Stimulated activated naive CD8-positive, alpha-beta T cell treated with anti-CD3 and anti-CD28 coated beads, Interleukin-15, Interleukin-2, amounts not matched to agents 100 ng/mL and 50 ng/mL, for 24 hours (primary cell): Measurements from ENCODE around the gene C17orf50.
A peak's percentile ranks its signal among the peaks of the same experiment; 100 is the strongest.
"Not testable (repeated sequence)": the region's sequence is repeated elsewhere in the genome, so short reads cannot be mapped to it uniquely, and the experiment has no call there.

Source experiments
- H3K27ac Mint-ChIP-seq: one replicate; pipeline ENCODE4 v1.8.0; 2021; ENCODE audit warnings: mild to moderate bottlenecking, mixed read lengths
- H3K27me3 Mint-ChIP-seq: one replicate; pipeline ENCODE4 v1.8.0; 2021; ENCODE audit warnings: mixed read lengths
- H3K36me3 Mint-ChIP-seq: one replicate; pipeline ENCODE4 v1.8.0; 2021; ENCODE audit warnings: low read depth, mixed read lengths
- H3K4me1 Mint-ChIP-seq: one replicate; pipeline ENCODE4 v1.8.0; 2021; ENCODE audit warnings: low read depth, mixed read lengths
- H3K4me3 Mint-ChIP-seq: one replicate; pipeline ENCODE4 v1.8.0; 2021; ENCODE audit warnings: mild to moderate bottlenecking, mixed read lengths
- H3K9me3 Mint-ChIP-seq: one replicate; pipeline ENCODE4 v1.8.0; 2021; ENCODE audit warnings: mixed read lengths

Gene C17orf50

GRCh38 chr17:35742896-35743477, 17.7 kb upstream of the C17orf50 start:
- no peak overlapping the region for H3K27ac Mint-ChIP-seq
- no peaks in the 10 kb centered on the region for H3K9me3 Mint-ChIP-seq
- H3K27me3 Mint-ChIP-seq = peaks cover 38% of the 10 kb centered on the region
- peaks cover 9% of the 10 kb centered on the region for H3K4me1 Mint-ChIP-seq
- H3K36me3 Mint-ChIP-seq = no peaks in the 10 kb centered on the region
- no peak overlapping the region for H3K4me3 Mint-ChIP-seq

- Mint-ChIP-seq H3K36me3 (no peaks in the 10 kb centered on the region), H3K27ac (no peak overlapping the region), H3K4me3 (no peak overlapping the region), H3K27me3 (peaks cover 42% of the 10 kb centered on the region), H3K9me3 (no peaks in the 10 kb centered on the region), H3K4me1 (peaks cover 16% of the 10 kb centered on the region)
Observed at GRCh38 chr17:35743626-35744328, 16.9 kb upstream of the C17orf50 start.

GRCh38 chr17:35744830-35745229, 15.9 kb upstream of the C17orf50 start:
- Mint-ChIP-seq H3K4me3 (no peak overlapping the region), H3K4me1 (peaks cover 26% of the 10 kb centered on the region), H3K27me3 (peaks cover 48% of the 10 kb centered on the region), H3K27ac (no peak overlapping the region), H3K9me3 (no peaks in the 10 kb centered on the region), H3K36me3 (no peaks in the 10 kb centered on the region)

- H3K9me3 Mint-ChIP-seq = no peaks in the 10 kb centered on the region
- H3K27me3 Mint-ChIP-seq = peaks cover 48% of the 10 kb centered on the region
- no peaks in the 10 kb centered on the region for H3K36me3 Mint-ChIP-seq
- H3K4me3 Mint-ChIP-seq = no peak overlapping the region
- H3K27ac Mint-ChIP-seq = no peak overlapping the region
- H3K4me1 Mint-ChIP-seq = peaks cover 29% of the 10 kb centered on the region
Observed at GRCh38 chr17:35745246-35745645, 15.4 kb upstream of the C17orf50 start.

- Mint-ChIP-seq H3K4me3 (no peak overlapping the region), H3K36me3 (no peaks in the 10 kb centered on the region), H3K27ac (no peak overlapping the region), H3K27me3 (peaks cover 50% of the 10 kb centered on the region), H3K4me1 (peaks cover 33% of the 10 kb centered on the region), H3K9me3 (no peaks in the 10 kb centered on the region)
Observed at GRCh38 chr17:35745749-35746320, 14.9 kb upstream of the C17orf50 start.

GRCh38 chr17:35747540-35748017, 13.1 kb upstream of the C17orf50 start:
- Mint-ChIP-seq H3K9me3 (no peaks in the 10 kb centered on the region), H3K36me3 (no peaks in the 10 kb centered on the region), H3K27me3 (peaks cover 47% of the 10 kb centered on the region), H3K27ac (no peak overlapping the region), H3K4me3 (no peak overlapping the region), H3K4me1 (peaks cover 29% of the 10 kb centered on the region)

- Mint-ChIP-seq H3K36me3 (no peaks in the 10 kb centered on the region), H3K4me1 (peaks cover 29% of the 10 kb centered on the region), H3K27me3 (peaks cover 51% of the 10 kb centered on the region), H3K9me3 (no peaks in the 10 kb centered on the region), H3K4me3 (peak overlapping the region; percentile 30), H3K27ac (peak overlapping the region; percentile 80)
Observed at GRCh38 chr17:35748341-35748841, 12.3 kb upstream of the C17orf50 start.

GRCh38 chr17:35748979-35749378, 11.7 kb upstream of the C17orf50 start:
- Mint-ChIP-seq H3K4me1 (peaks cover 29% of the 10 kb centered on the region), H3K36me3 (no peaks in the 10 kb centered on the region), H3K9me3 (no peaks in the 10 kb centered on the region), H3K27ac (no peak overlapping the region), H3K27me3 (peaks cover 46% of the 10 kb centered on the region), H3K4me3 (no peak overlapping the region)

GRCh38 chr17:35749560-35750412, 10.9 kb upstream of the C17orf50 start:
- Mint-ChIP-seq H3K27me3 (peaks cover 40% of the 10 kb centered on the region), H3K27ac (no peak overlapping the region), H3K36me3 (no peaks in the 10 kb centered on the region), H3K4me3 (peak overlapping the region; percentile 60), H3K4me1 (peaks cover 29% of the 10 kb centered on the region), H3K9me3 (no peaks in the 10 kb centered on the region)

- no peak overlapping the region for H3K27ac Mint-ChIP-seq
- H3K4me3 Mint-ChIP-seq = peak overlapping the region; percentile 60
- H3K27me3 Mint-ChIP-seq = peaks cover 40% of the 10 kb centered on the region
Observed at GRCh38 chr17:35750526-35751395, 9.9 kb upstream of the C17orf50 start.

GRCh38 chr17:35751541-35751940, 9.1 kb upstream of the C17orf50 start:
- Mint-ChIP-seq H3K4me1 (peaks cover 29% of the 10 kb centered on the region), H3K27me3 (peaks cover 40% of the 10 kb centered on the region)
- H3K4me3 Mint-ChIP-seq, H3K36me3 Mint-ChIP-seq, H3K9me3 Mint-ChIP-seq, H3K27ac Mint-ChIP-seq: not testable (repeated sequence)

More at GRCh38 chr17:35750526-35751395, 9.9 kb upstream of the C17orf50 start:
- H3K9me3 Mint-ChIP-seq = no peaks in the 10 kb centered on the region
- no peaks in the 10 kb centered on the region for H3K36me3 Mint-ChIP-seq
- peaks cover 29% of the 10 kb centered on the region for H3K4me1 Mint-ChIP-seq

GRCh38 chr17:35752471-35752870, 8.2 kb upstream of the C17orf50 start:
- Mint-ChIP-seq H3K27ac (no peak overlapping the region), H3K9me3 (no peaks in the 10 kb centered on the region), H3K36me3 (no peaks in the 10 kb centered on the region), H3K27me3 (peaks cover 40% of the 10 kb centered on the region), H3K4me3 (no peak overlapping the region), H3K4me1 (peaks cover 29% of the 10 kb centered on the region)

GRCh38 chr17:35752945-35753764, 7.5 kb upstream of the C17orf50 start, which contains the start of gene GAS2L2:
TSS of gene GAS2L2 (minus strand) at chr17:35753239. CDS start at chr17:35752850, 389 bp downstream.
- H3K27ac Mint-ChIP-seq = no peak within 1 kb of the TSS
- H3K9me3 Mint-ChIP-seq = no peaks in the 10 kb centered on the region
- H3K4me3 Mint-ChIP-seq = no peak within 1 kb of the TSS
- H3K27me3 Mint-ChIP-seq = peaks cover 40% of the 10 kb centered on the region
- H3K36me3 Mint-ChIP-seq = no peaks in the 10 kb centered on the region
- peaks cover 26% of the 10 kb centered on the region for H3K4me1 Mint-ChIP-seq
